ENCODE measurements around the gene CRHR2. TPM values are rescaled to one million over a fixed set of nuclear protein-coding genes. Genes with fewer than 3 reads are reported as not detected.

The CRHR2 gene
- total RNA-seq, 1 experiment from 2014 or later = not detected

DNA sequence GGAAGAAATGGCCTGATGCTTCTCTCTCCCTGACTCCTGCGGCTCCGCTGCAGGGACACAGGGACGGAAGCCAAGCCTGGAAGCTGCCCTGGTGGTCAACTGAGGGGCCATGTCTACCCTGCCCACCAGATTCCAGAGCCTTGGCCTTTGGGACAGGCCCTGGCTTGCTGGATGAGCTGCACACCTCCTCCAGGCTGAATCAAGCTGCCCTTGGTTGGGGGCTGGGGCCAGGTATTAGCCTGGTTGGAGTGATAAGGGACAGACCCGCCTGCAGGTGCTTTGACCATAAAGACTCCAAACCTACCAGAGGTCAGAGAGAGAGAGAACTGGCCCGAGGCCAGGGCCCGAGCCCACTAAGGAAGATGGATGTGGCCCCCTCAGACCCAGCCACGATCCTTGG, 30.1 kb downstream of the CRHR2 start:
- Histone ChIP-seq H3K9me3 (ENCODE audit: low read depth, low read length, poor library complexity, severe bottlenecking) (no peaks in the 10 kb centered on the region), H3K36me3 (ENCODE audit: insufficient read depth, low read length, poor library complexity, severe bottlenecking) (no peaks in the 10 kb centered on the region), H3K4me1 (ENCODE audit: insufficient read depth, low read length, poor library complexity, severe bottlenecking) (no peaks in the 10 kb centered on the region), H3K27me3 (replicated peaks; ENCODE audit: insufficient read depth, low read depth, low read length, poor library complexity) (no peaks in the 10 kb centered on the region), H3K27ac (ENCODE audit: low read depth, low read length, poor library complexity, severe bottlenecking) (no peak overlapping the region), H3K4me3 (ENCODE audit: low read depth, low read length, poor library complexity, severe bottlenecking) (no peak overlapping the region)
- no peak for DNase-seq (ENCODE audit: low spot score)
- no peak for TF ChIP-seq EZH2 (IDR thresholded peaks at IDR 0.05; ENCODE audit: borderline replicate concordance, low read depth, low read length, poor library complexity, severe bottlenecking)
- TF ChIP-seq, protein P1, sequence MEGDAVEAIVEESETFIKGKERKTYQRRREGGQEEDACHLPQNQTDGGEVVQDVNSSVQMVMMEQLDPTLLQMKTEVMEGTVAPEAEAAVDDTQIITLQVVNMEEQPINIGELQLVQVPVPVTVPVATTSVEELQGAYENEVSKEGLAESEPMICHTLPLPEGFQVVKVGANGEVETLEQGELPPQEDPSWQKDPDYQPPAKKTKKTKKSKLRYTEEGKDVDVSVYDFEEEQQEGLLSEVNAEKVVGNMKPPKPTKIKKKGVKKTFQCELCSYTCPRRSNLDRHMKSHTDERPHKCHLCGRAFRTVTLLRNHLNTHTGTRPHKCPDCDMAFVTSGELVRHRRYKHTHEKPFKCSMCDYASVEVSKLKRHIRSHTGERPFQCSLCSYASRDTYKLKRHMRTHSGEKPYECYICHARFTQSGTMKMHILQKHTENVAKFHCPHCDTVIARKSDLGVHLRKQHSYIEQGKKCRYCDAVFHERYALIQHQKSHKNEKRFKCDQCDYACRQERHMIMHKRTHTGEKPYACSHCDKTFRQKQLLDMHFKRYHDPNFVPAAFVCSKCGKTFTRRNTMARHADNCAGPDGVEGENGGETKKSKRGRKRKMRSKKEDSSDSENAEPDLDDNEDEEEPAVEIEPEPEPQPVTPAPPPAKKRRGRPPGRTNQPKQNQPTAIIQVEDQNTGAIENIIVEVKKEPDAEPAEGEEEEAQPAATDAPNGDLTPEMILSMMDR (conservative IDR thresholded peaks at IDR 0.05; ENCODE audit: low read depth, low read length) = no peak
- intact Hi-C loops (cut with micrococcal nuclease; ENCODE audit: unreplicated experiment) = no loop called here
- CTCF ChIA-PET = no interaction called here
- POLR2A ChIA-PET (ENCODE audit: low non-redundant PET) = no interaction called here
- BruUV-seq (replicated peaks) = no TSS peak

DNA sequence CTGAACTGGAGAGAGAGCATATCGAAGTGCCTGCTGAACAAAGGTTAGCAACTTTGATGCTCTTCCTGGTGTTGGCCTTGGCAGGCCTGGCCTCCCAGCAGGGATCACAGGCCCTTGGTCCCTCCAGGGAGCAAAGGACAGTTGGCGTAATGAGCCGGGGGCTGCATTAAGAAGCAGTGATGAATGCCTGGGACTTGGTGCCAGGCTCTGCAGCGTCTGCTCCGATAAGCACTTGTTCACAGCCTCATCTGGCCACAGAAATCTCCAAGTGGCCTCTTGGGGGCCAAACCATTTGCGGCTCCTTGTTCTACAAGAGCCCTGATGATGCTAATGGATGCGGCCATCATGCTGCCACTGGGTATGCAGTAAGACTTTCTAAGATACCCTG, 31.8 kb downstream of the CRHR2 start:
- Histone ChIP-seq H3K27ac (ENCODE audit: low read depth, low read length, poor library complexity, severe bottlenecking) (no peak overlapping the region), H3K36me3 (ENCODE audit: insufficient read depth, low read length, poor library complexity, severe bottlenecking) (no peaks in the 10 kb centered on the region), H3K9me3 (ENCODE audit: low read depth, low read length, poor library complexity, severe bottlenecking) (no peaks in the 10 kb centered on the region), H3K4me1 (ENCODE audit: insufficient read depth, low read length, poor library complexity, severe bottlenecking) (no peaks in the 10 kb centered on the region), H3K4me3 (ENCODE audit: low read depth, low read length, poor library complexity, severe bottlenecking) (no peak overlapping the region), H3K27me3 (replicated peaks; ENCODE audit: insufficient read depth, low read depth, low read length, poor library complexity) (no peaks in the 10 kb centered on the region)
- DNase-seq (ENCODE audit: low spot score) = no peak
- intact Hi-C loops (cut with micrococcal nuclease; ENCODE audit: unreplicated experiment) = no loop called here
- ChIA-PET POLR2A (ENCODE audit: low non-redundant PET) (no interaction called here), CTCF (no interaction called here)
- no TSS peak for BruUV-seq (replicated peaks)
- TF ChIP-seq, protein P1 (conservative IDR thresholded peaks at IDR 0.05; ENCODE audit: low read depth, low read length) = no peak
- TF ChIP-seq EZH2 (IDR thresholded peaks at IDR 0.05; ENCODE audit: borderline replicate concordance, low read depth, low read length, poor library complexity, severe bottlenecking) = no peak

DNA sequence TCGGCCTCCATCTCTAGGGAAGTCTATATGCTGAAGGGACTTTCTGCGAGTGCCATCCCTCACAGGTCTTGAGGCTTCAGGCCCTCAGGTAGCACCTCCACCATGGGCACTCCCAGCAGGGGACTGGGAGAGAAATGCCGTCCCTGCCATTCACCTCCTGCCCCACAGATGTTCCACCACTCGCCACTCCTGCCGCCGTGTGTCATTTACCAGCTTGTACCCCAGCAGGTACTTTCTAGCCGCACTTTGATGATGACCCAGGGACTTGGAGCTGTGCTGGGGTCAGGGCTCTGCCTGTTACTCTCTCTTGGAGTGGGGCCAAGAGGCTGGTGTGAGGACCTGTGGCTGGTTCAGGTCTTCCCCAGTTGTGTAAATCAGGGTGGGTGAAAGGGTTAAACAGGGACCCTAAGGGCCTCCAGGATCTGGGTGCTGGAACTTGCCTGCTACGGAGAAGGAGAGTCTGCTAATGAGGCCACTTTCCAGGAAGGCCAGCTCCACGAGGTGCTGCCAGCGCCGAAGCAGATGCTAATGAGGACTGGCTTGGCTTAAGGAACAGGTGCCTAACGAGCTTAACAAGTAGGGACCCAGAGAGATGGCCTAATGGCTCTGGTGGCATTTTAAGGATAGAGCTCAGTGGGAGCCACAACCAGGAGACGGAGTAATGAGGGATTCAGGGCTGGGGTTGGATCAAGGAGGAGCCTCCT, 32.4 kb downstream of the CRHR2 start:
- Histone ChIP-seq H3K27ac (ENCODE audit: low read depth, low read length, poor library complexity, severe bottlenecking) (no peak overlapping the region), H3K4me3 (ENCODE audit: low read depth, low read length, poor library complexity, severe bottlenecking) (no peak overlapping the region), H3K36me3 (ENCODE audit: insufficient read depth, low read length, poor library complexity, severe bottlenecking) (no peaks in the 10 kb centered on the region), H3K9me3 (ENCODE audit: low read depth, low read length, poor library complexity, severe bottlenecking) (no peaks in the 10 kb centered on the region), H3K4me1 (ENCODE audit: insufficient read depth, low read length, poor library complexity, severe bottlenecking) (no peaks in the 10 kb centered on the region), H3K27me3 (replicated peaks; ENCODE audit: insufficient read depth, low read depth, low read length, poor library complexity) (no peaks in the 10 kb centered on the region)
- intact Hi-C loops (cut with micrococcal nuclease; ENCODE audit: unreplicated experiment) = no loop called here
- ChIA-PET CTCF (no interaction called here), POLR2A (ENCODE audit: low non-redundant PET) (no interaction called here)
- BruUV-seq (replicated peaks) = no TSS peak
- DNase-seq (ENCODE audit: low spot score) = no peak
- no peak for TF ChIP-seq EZH2 (IDR thresholded peaks at IDR 0.05; ENCODE audit: borderline replicate concordance, low read depth, low read length, poor library complexity, severe bottlenecking)
- TF ChIP-seq, protein P1 (conservative IDR thresholded peaks at IDR 0.05; ENCODE audit: low read depth, low read length) = no peak

All from A673 (cell line).